Measurements from ENCODE around the gene VPREB1. TPM values are rescaled to one million over a fixed set of nuclear protein-coding genes. Genes with fewer than 3 reads are reported as not detected.

The VPREB1 gene
- total RNA-seq, 1 donor from 2014 or later: not detected

DNA sequence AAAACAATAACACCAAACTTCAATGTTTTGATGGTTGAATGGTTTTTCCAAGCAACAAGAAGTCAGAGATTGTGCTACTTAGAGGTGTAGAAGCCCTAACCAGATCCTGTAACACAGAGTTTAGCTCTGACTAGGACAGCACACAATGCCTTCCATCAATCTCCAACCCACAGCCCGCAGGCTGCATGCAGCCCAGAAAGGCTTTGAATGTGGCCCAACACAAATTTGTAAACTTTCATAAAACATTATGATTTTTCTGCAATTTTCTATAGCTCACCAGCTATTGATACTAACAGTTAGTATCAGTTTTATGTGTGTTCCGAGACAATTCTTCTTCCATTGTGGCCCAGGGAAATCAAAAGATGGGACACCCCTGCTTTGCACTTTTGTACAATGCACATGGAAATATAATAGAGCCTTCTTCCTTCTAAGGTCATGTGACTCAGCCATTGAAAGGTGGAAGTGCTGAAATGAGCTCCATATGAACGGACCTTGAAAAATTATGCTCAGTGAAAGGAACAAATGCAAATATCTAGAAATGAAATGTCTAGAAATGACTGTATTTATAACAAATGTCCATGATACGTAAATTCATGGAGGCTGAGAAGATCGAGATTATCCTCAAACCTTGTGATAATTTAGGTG is 47.6 kb upstream of the VPREB1 start:
- peaks cover 15% of the 10 kb centered on the region for H3K27me3 ChIP-seq (ENCODE audit: insufficient read depth, low read length)
- Mint-ChIP-seq H3K27me3 (ENCODE audit: low read depth, unreplicated experiment) (peaks cover 87% of the 10 kb centered on the region), H3K4me3 (ENCODE audit: unreplicated experiment) (no peak overlapping the region), H3K9me3 (ENCODE audit: unreplicated experiment) (peaks cover 5% of the 10 kb centered on the region), H3K36me3 (ENCODE audit: low read depth, unreplicated experiment) (peaks cover 1% of the 10 kb centered on the region), H3K27ac (ENCODE audit: unreplicated experiment) (no peak overlapping the region), H3K4me1 (ENCODE audit: low read depth, unreplicated experiment) (peaks cover 3% of the 10 kb centered on the region)
- no peaks in the 10 kb centered on the region for H3K4me1 ChIP-seq (ENCODE audit: insufficient read depth, low read length)
- H3K4me3 ChIP-seq (ENCODE audit: insufficient read depth, low read depth, low read length): no peak overlapping the region
- H3K4me2 ChIP-seq (ENCODE audit: low read length): no peak overlapping the region
- no peak for FAIRE-seq
- H3K9me3 ChIP-seq (ENCODE audit: insufficient read depth, low read depth, low read length): no peaks in the 10 kb centered on the region
- no peak overlapping the region for H2AFZ ChIP-seq (ENCODE audit: low read depth, low read length)
- no peak overlapping the region for H3K9ac ChIP-seq (ENCODE audit: low read length)
- H3K79me2 ChIP-seq (ENCODE audit: insufficient read depth, low read length): no peaks in the 10 kb centered on the region
- no peaks in the 10 kb centered on the region for H3K36me3 ChIP-seq (ENCODE audit: insufficient read depth, low read length)
- TF ChIP-seq CTCF (IDR thresholded peaks at IDR 0.05; ENCODE audit: insufficient read depth, low read depth, low read length) (no peak), EZH2 (IDR thresholded peaks at IDR 0.05; ENCODE audit: insufficient read depth, low read length) (no peak)
- DNase-seq (ENCODE audit: low read depth): no peak
- no peak overlapping the region for H3K27ac ChIP-seq (ENCODE audit: low read depth, low read length)
- H4K20me1 ChIP-seq (ENCODE audit: insufficient read depth, low read length): no peaks in the 10 kb centered on the region

DNA sequence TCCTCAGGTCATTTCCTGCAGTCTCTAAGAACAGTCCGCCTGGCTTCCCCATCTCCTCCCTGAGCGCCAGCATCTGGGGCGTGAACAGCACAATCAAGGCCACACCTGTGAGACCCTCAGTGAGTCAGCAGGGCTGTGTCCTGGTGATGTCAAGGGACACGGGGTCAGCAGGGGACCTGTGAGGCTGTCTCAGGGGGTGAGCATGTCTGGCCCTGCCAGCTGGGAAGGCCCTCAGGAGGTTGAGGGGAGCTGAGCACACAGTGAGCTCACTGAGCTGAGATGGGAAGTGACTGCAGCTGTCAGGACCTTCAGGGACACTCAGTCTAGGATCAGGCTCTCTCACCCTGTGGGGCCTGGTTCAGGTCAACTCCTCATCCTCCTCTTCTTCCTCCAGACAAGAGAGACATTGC is 46.6 kb upstream of the VPREB1 start:
- FAIRE-seq: no peak
- Mint-ChIP-seq H3K4me3 (ENCODE audit: unreplicated experiment) (no peak overlapping the region), H3K4me1 (ENCODE audit: low read depth, unreplicated experiment) (peaks cover 3% of the 10 kb centered on the region)

More for the DNA sequence above, 46.6 kb upstream of the VPREB1 start:
- H3K4me1 ChIP-seq (ENCODE audit: insufficient read depth, low read length): no peaks in the 10 kb centered on the region
- peaks cover 18% of the 10 kb centered on the region for H3K27me3 ChIP-seq (ENCODE audit: insufficient read depth, low read length)
- H3K79me2 ChIP-seq (ENCODE audit: insufficient read depth, low read length): no peaks in the 10 kb centered on the region
- Mint-ChIP-seq H3K36me3 (ENCODE audit: low read depth, unreplicated experiment) (peaks cover 1% of the 10 kb centered on the region), H3K27me3 (ENCODE audit: low read depth, unreplicated experiment) (peaks cover 86% of the 10 kb centered on the region), H3K27ac (ENCODE audit: unreplicated experiment) (no peak overlapping the region), H3K9me3 (ENCODE audit: unreplicated experiment) (no peaks in the 10 kb centered on the region)
- no peaks in the 10 kb centered on the region for H4K20me1 ChIP-seq (ENCODE audit: insufficient read depth, low read length)
- H2AFZ ChIP-seq (ENCODE audit: low read depth, low read length): no peak overlapping the region
- no peak for TF ChIP-seq CTCF (IDR thresholded peaks at IDR 0.05; ENCODE audit: insufficient read depth, low read depth, low read length)
- TF ChIP-seq EZH2 (IDR thresholded peaks at IDR 0.05; ENCODE audit: insufficient read depth, low read length): no peak
- H3K27ac ChIP-seq (ENCODE audit: low read depth, low read length): no peak overlapping the region
- no peak for DNase-seq (ENCODE audit: low read depth)
- no peak overlapping the region for H3K4me2 ChIP-seq (ENCODE audit: low read length)
- no peaks in the 10 kb centered on the region for H3K9me3 ChIP-seq (ENCODE audit: insufficient read depth, low read depth, low read length)
- no peak overlapping the region for H3K4me3 ChIP-seq (ENCODE audit: insufficient read depth, low read depth, low read length)
- no peak overlapping the region for H3K9ac ChIP-seq (ENCODE audit: low read length)
- no peaks in the 10 kb centered on the region for H3K36me3 ChIP-seq (ENCODE audit: insufficient read depth, low read length)
